ENCODE results near the gene TBX3.

Gene TBX3

GRCh38 chr12:114658002-114658441 is 26.0 kb downstream of the TBX3 start:
- Histone ChIP-seq H3K4me1 (ENCODE audit: insufficient read depth, low read length) (peaks cover 30% of the 10 kb centered on the region), H3K36me3 (ENCODE audit: insufficient read depth, low read length) (no peaks in the 10 kb centered on the region), H3K9me3 (ENCODE audit: control insufficient read depth, insufficient read depth, low read length) (no peaks in the 10 kb centered on the region), H3K9ac (ENCODE audit: low read depth, low read length) (no peak overlapping the region)

DNA sequence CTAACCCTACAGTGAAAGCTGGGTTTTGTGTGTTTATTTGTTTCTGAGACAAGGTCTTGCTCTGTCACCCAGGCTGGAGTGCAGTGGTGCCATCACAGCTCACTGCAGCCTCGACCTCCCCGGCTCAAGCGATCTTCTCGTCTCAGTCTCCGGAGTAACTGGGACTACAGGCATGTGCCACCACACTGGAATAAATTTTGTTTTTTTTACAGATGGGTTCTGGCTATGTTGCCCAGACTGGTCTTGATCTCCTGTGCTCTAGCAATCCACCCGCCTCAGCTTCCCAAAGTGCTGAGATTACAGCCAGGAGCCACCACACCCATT is 26.4 kb downstream of the TBX3 start:
- Histone ChIP-seq H3K4me1 (ENCODE audit: insufficient read depth, low read length) (peaks cover 27% of the 10 kb centered on the region), H3K9ac (ENCODE audit: low read depth, low read length) (no peak overlapping the region), H3K36me3 (ENCODE audit: insufficient read depth, low read length) (no peaks in the 10 kb centered on the region), H3K9me3 (ENCODE audit: control insufficient read depth, insufficient read depth, low read length) (no peaks in the 10 kb centered on the region)

DNA sequence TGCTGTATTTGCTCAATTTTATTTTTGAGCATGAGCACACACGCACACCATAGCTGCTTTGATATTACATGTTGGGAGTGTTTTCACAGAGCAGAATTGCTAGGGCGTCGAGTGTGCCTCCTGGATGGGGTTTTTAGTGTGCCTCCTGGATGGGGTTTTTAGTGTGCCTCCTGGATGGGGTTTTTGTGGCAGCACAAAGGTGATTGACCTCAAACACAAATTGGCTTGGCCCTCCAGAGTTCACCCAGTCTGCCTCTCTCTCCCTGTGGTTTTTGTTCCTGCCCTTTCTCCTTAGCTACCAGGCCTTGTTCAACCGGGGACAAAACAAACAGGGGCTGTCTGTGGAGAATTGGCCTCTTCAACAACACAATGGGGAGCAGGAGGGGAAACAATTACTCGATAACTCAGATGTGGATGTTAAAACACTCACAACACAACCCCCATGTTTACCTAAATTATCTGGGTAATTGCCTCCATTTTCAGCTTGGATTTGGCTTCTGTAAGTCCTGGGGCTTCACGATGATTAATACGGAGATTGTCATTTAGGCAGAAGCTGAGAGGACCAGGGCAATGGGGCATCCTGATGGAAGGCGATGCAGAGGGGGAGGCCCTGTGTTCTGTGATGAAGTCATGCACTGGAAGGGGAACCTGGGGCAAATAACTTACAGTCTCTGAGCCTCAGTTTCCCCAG is 26.9 kb downstream of the TBX3 start:
- Histone ChIP-seq H3K9ac (ENCODE audit: low read depth, low read length) (no peak overlapping the region), H3K36me3 (ENCODE audit: insufficient read depth, low read length) (no peaks in the 10 kb centered on the region), H3K9me3 (ENCODE audit: control insufficient read depth, insufficient read depth, low read length) (no peaks in the 10 kb centered on the region), H3K4me1 (ENCODE audit: insufficient read depth, low read length) (peaks cover 27% of the 10 kb centered on the region)

DNA sequence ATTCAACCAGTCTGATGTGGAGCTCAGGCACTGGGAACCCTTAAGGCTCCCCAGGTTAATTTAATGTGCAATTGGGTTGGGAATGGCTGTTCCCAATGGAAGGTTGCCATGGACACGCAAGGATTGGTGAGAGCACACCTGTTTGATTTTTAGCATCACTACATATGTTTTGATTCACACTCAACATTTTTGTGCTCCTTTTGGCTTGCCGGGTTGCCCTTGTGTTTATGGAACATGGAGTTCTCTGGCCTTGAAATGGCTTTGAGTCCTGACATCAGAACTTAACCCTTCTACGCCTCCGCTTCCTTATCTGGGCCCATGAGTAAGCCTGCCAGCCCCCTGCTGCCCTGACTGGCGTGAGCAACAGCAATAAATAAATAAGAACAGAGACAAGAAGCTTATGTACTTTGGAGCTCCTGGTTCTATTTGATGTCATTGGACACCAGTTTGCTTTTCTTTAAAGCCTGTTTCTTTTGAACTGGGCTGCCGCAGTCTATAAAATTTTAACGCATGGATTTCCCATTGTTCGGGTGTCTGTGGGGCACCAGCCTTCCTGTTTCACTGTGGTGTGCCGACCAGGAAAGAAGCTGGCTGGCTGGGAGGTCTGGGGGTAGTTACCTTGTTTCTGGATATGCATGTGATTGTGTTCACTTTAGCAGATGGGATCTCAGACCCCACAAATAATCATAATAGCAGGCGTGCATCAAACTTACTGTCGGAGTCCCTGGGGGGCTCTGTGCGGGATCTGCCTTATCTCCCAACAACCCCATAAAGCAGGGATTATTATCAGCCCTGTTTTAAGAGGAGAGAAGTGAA is 27.8 kb downstream of the TBX3 start:
- Histone ChIP-seq H3K36me3 (ENCODE audit: insufficient read depth, low read length) (no peaks in the 10 kb centered on the region), H3K9ac (ENCODE audit: low read depth, low read length) (no peak overlapping the region), H3K9me3 (ENCODE audit: control insufficient read depth, insufficient read depth, low read length) (no peaks in the 10 kb centered on the region), H3K4me1 (ENCODE audit: insufficient read depth, low read length) (peaks cover 27% of the 10 kb centered on the region)

- H3K9me3 ChIP-seq (ENCODE audit: control insufficient read depth, insufficient read depth, low read length): no peaks in the 10 kb centered on the region
- H3K4me1 ChIP-seq (ENCODE audit: insufficient read depth, low read length): no peaks in the 10 kb centered on the region
- H3K9ac ChIP-seq (ENCODE audit: low read depth, low read length): no peak overlapping the region
- no peaks in the 10 kb centered on the region for H3K36me3 ChIP-seq (ENCODE audit: insufficient read depth, low read length)
Observed at GRCh38 chr12:114649585-114649984, 34.4 kb downstream of the TBX3 start.

- no peaks in the 10 kb centered on the region for H3K4me1 ChIP-seq (ENCODE audit: insufficient read depth, low read length)
- H3K36me3 ChIP-seq (ENCODE audit: insufficient read depth, low read length): no peaks in the 10 kb centered on the region
- H3K9ac ChIP-seq (ENCODE audit: low read depth, low read length): no peak overlapping the region
- no peaks in the 10 kb centered on the region for H3K9me3 ChIP-seq (ENCODE audit: control insufficient read depth, insufficient read depth, low read length)
Observed at GRCh38 chr12:114648711-114649110, 35.3 kb downstream of the TBX3 start.

DNA sequence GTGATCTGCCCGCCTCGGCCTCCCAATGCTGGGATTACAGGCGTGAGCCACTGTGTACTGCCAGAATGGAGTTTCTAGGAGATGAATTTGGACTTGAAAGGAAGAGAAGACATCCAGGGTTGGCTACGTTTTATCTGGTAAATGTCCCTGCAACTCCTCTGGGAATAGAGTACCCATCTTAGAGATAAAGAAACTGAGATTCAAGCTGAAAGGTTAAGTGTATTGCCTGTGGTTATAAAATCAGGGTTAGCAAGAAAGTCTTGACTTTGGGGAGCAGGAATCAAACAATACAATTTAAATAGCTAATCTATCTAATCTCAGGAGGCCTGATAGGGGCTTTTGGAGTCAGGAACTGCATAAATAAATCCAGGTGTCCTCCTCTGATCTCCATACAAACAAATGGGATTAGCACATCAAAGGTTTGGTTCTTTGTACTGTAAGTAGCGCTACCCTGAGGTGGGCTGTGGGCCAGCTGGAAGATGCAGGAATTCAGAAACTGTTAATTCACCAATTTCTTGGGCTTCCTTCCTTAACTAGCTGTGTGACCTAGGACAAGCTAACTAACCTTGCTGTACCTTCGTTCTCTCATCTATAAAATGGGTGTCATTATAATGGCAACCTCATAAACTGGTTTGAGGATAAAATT is 45.1 kb downstream of the TBX3 start:
- H3K9me3 ChIP-seq (ENCODE audit: control insufficient read depth, insufficient read depth, low read length): no peaks in the 10 kb centered on the region
- H3K9ac ChIP-seq (ENCODE audit: low read depth, low read length): no peak overlapping the region
- peaks cover 33% of the 10 kb centered on the region for H3K4me1 ChIP-seq (ENCODE audit: insufficient read depth, low read length)
- no peaks in the 10 kb centered on the region for H3K36me3 ChIP-seq (ENCODE audit: insufficient read depth, low read length)

GRCh38 chr12:114636723-114637480 is 47.1 kb downstream of the TBX3 start:
- Histone ChIP-seq H3K36me3 (ENCODE audit: insufficient read depth, low read length) (no peaks in the 10 kb centered on the region), H3K9ac (ENCODE audit: low read depth, low read length) (no peak overlapping the region), H3K4me1 (ENCODE audit: insufficient read depth, low read length) (peaks cover 29% of the 10 kb centered on the region), H3K9me3 (ENCODE audit: control insufficient read depth, insufficient read depth, low read length) (no peaks in the 10 kb centered on the region)

- peaks cover 9% of the 10 kb centered on the region; the same call in 1 of the 2 replicates for H3K4me1 ChIP-seq (ENCODE audit: insufficient read depth, low read length)
- H3K9ac ChIP-seq (ENCODE audit: low read depth, low read length): no peak overlapping the region
- H3K9me3 ChIP-seq (ENCODE audit: control insufficient read depth, insufficient read depth, low read length): no peaks in the 10 kb centered on the region
- no peaks in the 10 kb centered on the region for H3K36me3 ChIP-seq (ENCODE audit: insufficient read depth, low read length)
Observed at GRCh38 chr12:114631242-114631641, 52.7 kb downstream of the TBX3 start.

GRCh38 chr12:114628199-114628598 is 55.8 kb downstream of the TBX3 start:
- Histone ChIP-seq H3K9me3 (ENCODE audit: control insufficient read depth, insufficient read depth, low read length) (no peaks in the 10 kb centered on the region), H3K4me1 (ENCODE audit: insufficient read depth, low read length) (peaks cover 6% of the 10 kb centered on the region; the same call in 1 of the 2 replicates), H3K36me3 (ENCODE audit: insufficient read depth, low read length) (no peaks in the 10 kb centered on the region), H3K9ac (ENCODE audit: low read depth, low read length) (no peak overlapping the region)

DNA sequence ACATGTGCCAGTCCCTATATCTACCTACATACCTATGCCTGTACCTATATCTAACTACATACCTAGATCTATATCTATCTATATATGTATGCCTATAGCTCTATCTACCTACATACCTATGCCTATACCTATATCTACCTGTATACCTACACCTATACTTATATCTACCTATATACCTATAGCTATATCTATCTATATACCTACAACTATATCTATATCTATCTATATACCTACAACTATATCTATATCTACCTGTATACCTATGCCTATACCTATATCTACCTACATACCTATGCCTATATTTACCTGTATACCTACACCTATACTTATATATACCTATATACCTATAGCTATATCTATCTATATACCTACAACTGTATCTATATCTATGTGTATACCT is 56.6 kb downstream of the TBX3 start:
- no peaks in the 10 kb centered on the region for H3K36me3 ChIP-seq (ENCODE audit: insufficient read depth, low read length)
- H3K9me3 ChIP-seq (ENCODE audit: control insufficient read depth, insufficient read depth, low read length): no peaks in the 10 kb centered on the region

GRCh38 chr12:114625294-114625851 is 58.6 kb downstream of the TBX3 start:
- Histone ChIP-seq H3K9ac (ENCODE audit: low read depth, low read length) (no peak overlapping the region), H3K36me3 (ENCODE audit: insufficient read depth, low read length) (no peaks in the 10 kb centered on the region), H3K4me1 (ENCODE audit: insufficient read depth, low read length) (peaks cover 6% of the 10 kb centered on the region; the same call in 1 of the 2 replicates)

More for the DNA sequence above, 56.6 kb downstream of the TBX3 start:
- Histone ChIP-seq H3K9ac (ENCODE audit: low read depth, low read length) (no peak overlapping the region), H3K4me1 (ENCODE audit: insufficient read depth, low read length) (peaks cover 6% of the 10 kb centered on the region; the same call in 1 of the 2 replicates)

DNA sequence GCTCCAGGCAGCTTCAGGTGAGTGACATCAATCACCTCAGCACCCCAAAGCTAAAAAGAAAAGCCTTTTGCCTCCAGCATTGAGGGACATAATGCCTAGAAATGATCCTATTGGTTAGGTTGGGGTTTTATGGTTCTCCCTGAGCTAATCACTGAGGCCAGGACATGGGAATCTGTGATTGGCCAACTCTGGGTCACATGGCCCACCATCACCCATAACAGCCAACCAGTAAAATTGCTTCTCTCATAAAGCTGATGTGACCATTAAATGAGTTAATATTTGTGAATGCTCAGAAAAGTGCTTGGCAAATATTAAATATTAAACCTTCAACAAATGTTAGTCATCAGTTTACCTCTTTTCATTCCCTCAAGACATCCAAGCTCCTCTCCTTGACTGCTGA is 60.2 kb downstream of the TBX3 start:
- Histone ChIP-seq H3K36me3 (ENCODE audit: insufficient read depth, low read length) (no peaks in the 10 kb centered on the region), H3K4me1 (ENCODE audit: insufficient read depth, low read length) (peaks cover 5% of the 10 kb centered on the region; the same call in 1 of the 2 replicates), H3K9ac (ENCODE audit: low read depth, low read length) (no peak overlapping the region), H3K9me3 (ENCODE audit: control insufficient read depth, insufficient read depth, low read length) (no peaks in the 10 kb centered on the region)

More at GRCh38 chr12:114625294-114625851, 58.6 kb downstream of the TBX3 start:
- no peaks in the 10 kb centered on the region for H3K9me3 ChIP-seq (ENCODE audit: control insufficient read depth, insufficient read depth, low read length)
